Astrocyte of the cerebellum (primary cell): Measurements from ENCODE around the gene TMEM18.

Experiments
- DNase-seq: peaks from one replicate; pipeline ENCODE4 v3.0.0-alpha.2; 2011; ENCODE audit warnings: low read depth
- H3K4me3 ChIP-seq: 2 replicates; pipeline ENCODE4 v1.5.1; 2011; ENCODE audit warnings: mild to moderate bottlenecking, low read depth, low read length, moderate library complexity
- CTCF ChIP-seq: IDR thresholded peaks from 2 replicates; pipeline ENCODE4 v1.5.1; 2012; ENCODE audit warnings: low read length, low read depth, moderate library complexity, mild to moderate bottlenecking; ENCODE audit errors: missing control alignments
- in situ Hi-C: cut with HindIII; loops from 2 replicates; pipeline ENCODE4 v1.10.0; 2017; ENCODE audit warnings: low sequenced_read_pairs

Gene TMEM18

GRCh38 chr2:620471-621302 is 56.5 kb downstream of the TMEM18 start:
- DNase-seq = no peak
- H3K4me3 ChIP-seq = no peak overlapping the region
- no peak for TF ChIP-seq CTCF
- in situ Hi-C loops = no loop called here

- TF ChIP-seq CTCF = no peak
- no peak for DNase-seq
- in situ Hi-C loops = no loop called here
- no peak overlapping the region for H3K4me3 ChIP-seq
Observed at GRCh38 chr2:620004-620403, 57.2 kb downstream of the TMEM18 start.

- in situ Hi-C loops = no loop called here
- H3K4me3 ChIP-seq = no peak overlapping the region
- no peak for TF ChIP-seq CTCF
- no peak for DNase-seq
Observed at GRCh38 chr2:618422-618990, 58.7 kb downstream of the TMEM18 start.

GRCh38 chr2:618005-618404 is 59.2 kb downstream of the TMEM18 start:
- TF ChIP-seq CTCF = no peak
- in situ Hi-C loops = no loop called here
- no peak for DNase-seq
- H3K4me3 ChIP-seq = no peak overlapping the region
